GM12801 (cell line): Measurements from ENCODE around the gene PLET1.

Experiments used
- CTCF ChIP-seq: IDR thresholded peaks from one replicate; pipeline ENCODE4 v1.5.1; 2011; ENCODE audit warnings: control low read depth; ENCODE audit not compliant: insufficient read length; ENCODE audit errors: extremely low read depth

PLET1 gene

GRCh38 chr11:112292188-112292587 is 31.5 kb upstream of the PLET1 start:
- no peak for TF ChIP-seq CTCF

- no peak for TF ChIP-seq CTCF
Measured at GRCh38 chr11:112291191-112291590, 30.5 kb upstream of the PLET1 start.

- no peak for TF ChIP-seq CTCF
Measured at GRCh38 chr11:112290493-112290850, 29.8 kb upstream of the PLET1 start.

- TF ChIP-seq CTCF: no peak
Measured at GRCh38 chr11:112289588-112290492, 29.2 kb upstream of the PLET1 start.

GRCh38 chr11:112288021-112288420 is 27.4 kb upstream of the PLET1 start:
- no peak for TF ChIP-seq CTCF

- TF ChIP-seq CTCF: no peak
Measured at GRCh38 chr11:112285841-112286311, 25.2 kb upstream of the PLET1 start.

- TF ChIP-seq CTCF: no peak
Measured at GRCh38 chr11:112281726-112282125, 21.1 kb upstream of the PLET1 start.
